LNCAP (cell line): ENCODE results near the gene NDUFB11.

ENCODE experiments used
- CTCF ChIP-seq: fragments of 450-650 bp; IDR thresholded peaks from 2 replicates; pipeline ENCODE4 v1.5.1; 2017; ENCODE audit warnings: mild to moderate bottlenecking

Gene NDUFB11

GRCh38 chrX:47093860-47094259 lies 50.6 kb downstream of the NDUFB11 start:
- TF ChIP-seq CTCF = no peak

GRCh38 chrX:47093248-47093647 lies 51.3 kb downstream of the NDUFB11 start:
- TF ChIP-seq CTCF = peak; percentile 49; the same call in 1 of the 2 replicates
